Gastroesophageal sphincter (tissue), 4 donors: ENCODE results near the gene FAT1. TPM values are rescaled to one million over a fixed set of nuclear protein-coding genes. Genes with fewer than 3 reads are reported as not detected.

Experiments
- ATAC-seq: fragments of 150-250 bp; one replicate; pipeline ENCODE4 v1.9.1; 2016; ENCODE audit warnings: mild to moderate bottlenecking, moderate library complexity
- H3K27ac ChIP-seq, 4 donors: fragments of 200-600 bp; sonication (generic) in 3 of 4; 1 replicate in 3 of 4; 2 replicates in 1 of 4; pipeline ENCODE4 v1.5.1; 2016 to 2019
- H3K27me3 ChIP-seq: fragments of 200-600 bp; sonication (generic); one replicate; pipeline ENCODE4 v1.5.1; 2019
- H3K36me3 ChIP-seq, 2 donors: fragments of 200-600 bp; sonication (generic); one replicate each; pipeline ENCODE4 v1.5.1; 2019; ENCODE audit warnings: control low read depth in 1 of 2
- H3K4me1 ChIP-seq, 3 donors: fragments of 200-600 bp; sonication (generic); 1 replicate in 2 of 3; 2 replicates in 1 of 3; pipeline ENCODE4 v1.5.1; 2016 to 2019; ENCODE audit warnings: control low read depth in 2 of 3
- H3K4me3 ChIP-seq, 2 donors: fragments of 200-600 bp; sonication (generic); one replicate each; pipeline ENCODE4 v1.5.1; 2019; ENCODE audit warnings: mild to moderate bottlenecking in 1 of 2, moderate library complexity in 1 of 2
- H3K9me3 ChIP-seq, 3 donors: fragments of 200-600 bp; sonication (generic); one replicate each; pipeline ENCODE4 v1.5.1; 2017 to 2019; ENCODE audit warnings: control low read depth in 2 of 3
- EP300 ChIP-seq: sonication (generic); formaldehyde crosslinking; IDR thresholded peaks from one replicate; pipeline ENCODE4 v1.6.1; 2017; ENCODE audit warnings: antibody characterized with exemption, mild to moderate bottlenecking
- POLR2A ChIP-seq, 2 donors: fragments of 450-650 bp; IDR thresholded peaks; one replicate each; pipeline ENCODE4 v1.6.1; 2017; ENCODE audit warnings: antibody characterized with exemption in 2 of 2, mild to moderate bottlenecking in 2 of 2, moderate library complexity in 1 of 2
- POLR2AphosphoS5 ChIP-seq: sonication (generic); formaldehyde crosslinking; IDR thresholded peaks from one replicate; pipeline ENCODE4 v1.6.1; 2017; ENCODE audit warnings: antibody characterized with exemption
- WGBS, 2 donors: methylation state at CpG; one replicate each; pipeline ENCODE4 v1.1.5; 2018; ENCODE audit warnings: low coverage in 1 of 2; 5-methylcytosine and 5-hydroxymethylcytosine counted together
- total RNA-seq, 4 donors: library from RNA; depleted of rRNA; stranded (reverse); fragments of >200 nt; gene quantifications; one replicate each; pipeline ENCODE4 v1.1.0, GENCODE V29; 2016
- TF ChIP-seq, protein P1 (sequence below), 4 experiments: fragments of 200-600 bp in 2 of 4; fragments of 450-650 bp in 2 of 4; sonication (generic) in 1 of 4; IDR thresholded peaks; one replicate each; pipeline ENCODE4 v1.5.1; 2017 to 2019; ENCODE audit warnings: antibody characterized with exemption in 4 of 4, mild to moderate bottlenecking in 2 of 4, moderate library complexity in 2 of 4

FAT1 gene
- total RNA-seq, 4 donors from 2014 or later, result 84.4 to 279 (median 154) TPM

DNA sequence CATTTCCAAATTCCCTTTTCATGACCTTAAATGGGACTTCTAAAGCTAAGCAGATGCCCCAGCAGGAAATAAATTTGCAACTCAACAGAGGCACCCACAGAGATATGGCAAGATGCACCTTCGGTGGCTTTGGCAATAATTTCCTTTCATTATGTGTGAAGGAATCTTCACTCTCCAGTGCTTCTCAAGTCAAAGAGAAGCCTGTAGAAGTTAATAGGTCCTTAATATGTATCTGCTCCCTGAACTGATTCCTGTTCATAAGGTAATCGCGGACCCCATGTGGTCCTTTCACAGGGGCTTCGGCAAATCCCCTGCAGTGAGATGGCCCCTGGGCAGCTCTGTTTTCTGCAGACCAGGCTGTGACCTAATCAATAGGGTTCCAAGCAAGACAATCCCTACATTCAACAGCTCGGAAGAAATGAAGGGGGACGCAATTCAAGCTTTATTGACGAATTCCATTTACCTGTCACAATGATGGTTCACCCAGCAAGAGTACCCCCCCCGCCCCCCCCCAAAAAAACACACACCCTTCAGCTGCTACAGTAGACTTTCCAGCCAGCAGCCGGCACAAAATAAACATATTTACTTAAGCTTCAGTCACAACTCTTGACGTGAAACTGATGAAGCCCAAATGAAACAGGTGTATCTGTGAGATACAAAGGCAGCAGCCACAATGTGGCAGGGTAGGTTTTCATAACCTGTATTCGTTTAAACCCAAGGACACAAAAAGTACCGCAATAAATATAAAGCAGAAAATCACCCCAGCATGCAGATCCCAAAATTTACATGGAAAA is 35.3 kb downstream of the FAT1 start:
- 66 to 72% methylated on average over 8 to 9 of the region's 12 CpGs for WGBS, 2 donors
- Histone ChIP-seq H3K4me3 (no peak overlapping the region), H3K9me3 (no peaks in the 10 kb centered on the region), H3K27me3 (no peaks in the 10 kb centered on the region), H3K36me3 (no peaks in the 10 kb centered on the region), H3K4me1 (peaks cover 12 to 65% (median 19%) of the 10 kb centered on the region in 3 donors), H3K27ac (peak overlapping the region in 3 of 4 donors; percentile 9 to 62 (median 57))
- ATAC-seq, result no peak
- TF ChIP-seq POLR2A (IDR thresholded peaks at IDR 0.05) (no peak), EP300 (no peak), POLR2AphosphoS5 (no peak)
- TF ChIP-seq, protein P1, sequence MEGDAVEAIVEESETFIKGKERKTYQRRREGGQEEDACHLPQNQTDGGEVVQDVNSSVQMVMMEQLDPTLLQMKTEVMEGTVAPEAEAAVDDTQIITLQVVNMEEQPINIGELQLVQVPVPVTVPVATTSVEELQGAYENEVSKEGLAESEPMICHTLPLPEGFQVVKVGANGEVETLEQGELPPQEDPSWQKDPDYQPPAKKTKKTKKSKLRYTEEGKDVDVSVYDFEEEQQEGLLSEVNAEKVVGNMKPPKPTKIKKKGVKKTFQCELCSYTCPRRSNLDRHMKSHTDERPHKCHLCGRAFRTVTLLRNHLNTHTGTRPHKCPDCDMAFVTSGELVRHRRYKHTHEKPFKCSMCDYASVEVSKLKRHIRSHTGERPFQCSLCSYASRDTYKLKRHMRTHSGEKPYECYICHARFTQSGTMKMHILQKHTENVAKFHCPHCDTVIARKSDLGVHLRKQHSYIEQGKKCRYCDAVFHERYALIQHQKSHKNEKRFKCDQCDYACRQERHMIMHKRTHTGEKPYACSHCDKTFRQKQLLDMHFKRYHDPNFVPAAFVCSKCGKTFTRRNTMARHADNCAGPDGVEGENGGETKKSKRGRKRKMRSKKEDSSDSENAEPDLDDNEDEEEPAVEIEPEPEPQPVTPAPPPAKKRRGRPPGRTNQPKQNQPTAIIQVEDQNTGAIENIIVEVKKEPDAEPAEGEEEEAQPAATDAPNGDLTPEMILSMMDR (IDR thresholded peaks at IDR 0.05), result no peak

DNA sequence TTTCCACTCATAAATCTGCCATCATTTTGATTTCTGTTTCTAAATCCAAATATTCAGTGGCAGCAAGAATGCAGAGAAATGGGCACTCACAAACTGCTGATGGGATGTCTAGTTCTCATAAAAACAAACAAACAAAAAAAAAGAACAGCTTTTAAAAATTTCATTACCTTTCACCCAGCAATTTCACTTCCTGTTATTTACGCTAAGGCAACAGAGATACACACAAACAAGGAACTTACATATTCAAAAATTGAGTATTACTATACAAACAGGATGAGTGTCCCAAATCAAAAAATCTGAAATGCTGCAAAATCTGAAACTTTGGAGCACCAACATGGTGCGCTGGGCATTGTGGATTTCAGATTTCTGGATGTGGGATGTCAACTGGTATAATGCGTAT is 36.4 kb downstream of the FAT1 start:
- WGBS, 2 donors, result 91 to 97% methylated on average over 3 of the region's 3 CpGs

GRCh38 chr4:186685767-186686183 is 37.9 kb downstream of the FAT1 start:
- Histone ChIP-seq H3K36me3 (no peaks in the 10 kb centered on the region), H3K27me3 (no peaks in the 10 kb centered on the region), H3K4me3 (no peak overlapping the region), H3K27ac (peak overlapping the region; percentile 72 to 91 (median 87)), H3K9me3 (no peaks in the 10 kb centered on the region), H3K4me1 (peaks cover 12 to 70% (median 19%) of the 10 kb centered on the region in 3 donors)
- peak; percentile 40 for TF ChIP-seq POLR2AphosphoS5
- no peak for TF ChIP-seq POLR2A (IDR thresholded peaks at IDR 0.05)
- TF ChIP-seq, protein P1 (IDR thresholded peaks at IDR 0.05), result no peak
- no peak for TF ChIP-seq EP300
- ATAC-seq, result peak; percentile 82
- WGBS, 2 donors, result 22 to 50% methylated on average over 1 to 2 of the region's 2 CpGs

More for the DNA sequence above, 36.4 kb downstream of the FAT1 start:
- peaks cover 12 to 70% (median 19%) of the 10 kb centered on the region in 3 donors for H3K4me1 ChIP-seq
- no peaks in the 10 kb centered on the region for H3K9me3 ChIP-seq
- peak overlapping the region in 2 of 4 donors; percentile 17 to 62 for H3K27ac ChIP-seq
- no peaks in the 10 kb centered on the region for H3K27me3 ChIP-seq
- no peak for TF ChIP-seq POLR2A (IDR thresholded peaks at IDR 0.05)
- TF ChIP-seq, protein P1 (IDR thresholded peaks at IDR 0.05), result no peak
- TF ChIP-seq POLR2AphosphoS5, result no peak
- TF ChIP-seq EP300, result no peak
- no peak for ATAC-seq
- no peaks in the 10 kb centered on the region for H3K36me3 ChIP-seq
- H3K4me3 ChIP-seq, result no peak overlapping the region

GRCh38 chr4:186684889-186685309 is 38.8 kb downstream of the FAT1 start:
- Histone ChIP-seq H3K4me1 (peaks cover 12 to 69% (median 19%) of the 10 kb centered on the region in 3 donors), H3K9me3 (no peaks in the 10 kb centered on the region), H3K36me3 (no peaks in the 10 kb centered on the region), H3K27me3 (no peaks in the 10 kb centered on the region), H3K4me3 (peak overlapping the region; percentile 21 to 31), H3K27ac (peak overlapping the region; percentile 72 to 91 (median 87))
- no peak for ATAC-seq
- TF ChIP-seq EP300 (no peak), POLR2A (IDR thresholded peaks at IDR 0.05) (no peak), POLR2AphosphoS5 (no peak)
- TF ChIP-seq, protein P1 (IDR thresholded peaks at IDR 0.05), result no peak
- 29 to 37% methylated on average over 5 of the region's 5 CpGs for WGBS, 2 donors
